Ascending aorta (tissue), 2 donors: Measurements from ENCODE around the gene MORC1. TPM values are rescaled to one million over a fixed set of nuclear protein-coding genes. Genes with fewer than 3 reads are reported as not detected.
"Not testable (repeated sequence)": the region's sequence is repeated elsewhere in the genome, so short reads cannot be mapped to it uniquely, and the experiment has no call there.

Source experiments
- DNase-seq, 2 donors: peaks; one replicate each; pipeline ENCODE4 v3.0.0-alpha.2; 2019; ENCODE audit warnings: low spot score in 2 of 2
- H3K27ac ChIP-seq, 2 donors: fragments of 200-600 bp; sonication (generic); one replicate each; pipeline ENCODE4 v1.5.1; 2016 to 2017; ENCODE audit warnings: mild to moderate bottlenecking in 1 of 2
- H3K27me3 ChIP-seq: fragments of 200-600 bp; sonication (generic); one replicate; pipeline ENCODE4 v1.5.1; 2017
- H3K36me3 ChIP-seq, 2 donors: fragments of 200-600 bp; sonication (generic); one replicate each; pipeline ENCODE4 v1.5.1; 2016
- H3K4me1 ChIP-seq, 2 donors: fragments of 200-600 bp; sonication (generic); one replicate each; pipeline ENCODE4 v1.5.1; 2016 to 2017; ENCODE audit warnings: mild to moderate bottlenecking in 1 of 2
- H3K4me3 ChIP-seq, 2 donors: fragments of 200-600 bp; sonication (generic); one replicate each; pipeline ENCODE4 v1.5.1; 2016 to 2017; ENCODE audit warnings: mild to moderate bottlenecking in 1 of 2
- H3K9me3 ChIP-seq, 2 donors: fragments of 200-600 bp; sonication (generic); one replicate each; pipeline ENCODE4 v1.5.1; 2016
- CTCF ChIP-seq, 3 experiments: fragments of 200-600 bp in 2 of 3; fragments of 450-650 bp in 1 of 3; sonication (generic) in 2 of 3; IDR thresholded peaks; one replicate each; pipeline ENCODE4 v1.5.1; 2016 to 2019; ENCODE audit warnings: antibody characterized with exemption in 3 of 3, mild to moderate bottlenecking in 1 of 3, moderate library complexity in 1 of 3
- intact Hi-C: fragments of 100-400 bp; cut with DNase I; formaldehyde crosslinking; loops from one replicate; pipeline ENCODE4 v1.15.1; 2023
- total RNA-seq: library from RNA; depleted of rRNA; stranded (reverse); fragments of >200 nt; gene quantifications from one replicate; pipeline ENCODE4 v1.1.0, GENCODE V29; 2016

MORC1 gene
- total RNA-seq, 1 donor from 2014 or later, result not detected

DNA sequence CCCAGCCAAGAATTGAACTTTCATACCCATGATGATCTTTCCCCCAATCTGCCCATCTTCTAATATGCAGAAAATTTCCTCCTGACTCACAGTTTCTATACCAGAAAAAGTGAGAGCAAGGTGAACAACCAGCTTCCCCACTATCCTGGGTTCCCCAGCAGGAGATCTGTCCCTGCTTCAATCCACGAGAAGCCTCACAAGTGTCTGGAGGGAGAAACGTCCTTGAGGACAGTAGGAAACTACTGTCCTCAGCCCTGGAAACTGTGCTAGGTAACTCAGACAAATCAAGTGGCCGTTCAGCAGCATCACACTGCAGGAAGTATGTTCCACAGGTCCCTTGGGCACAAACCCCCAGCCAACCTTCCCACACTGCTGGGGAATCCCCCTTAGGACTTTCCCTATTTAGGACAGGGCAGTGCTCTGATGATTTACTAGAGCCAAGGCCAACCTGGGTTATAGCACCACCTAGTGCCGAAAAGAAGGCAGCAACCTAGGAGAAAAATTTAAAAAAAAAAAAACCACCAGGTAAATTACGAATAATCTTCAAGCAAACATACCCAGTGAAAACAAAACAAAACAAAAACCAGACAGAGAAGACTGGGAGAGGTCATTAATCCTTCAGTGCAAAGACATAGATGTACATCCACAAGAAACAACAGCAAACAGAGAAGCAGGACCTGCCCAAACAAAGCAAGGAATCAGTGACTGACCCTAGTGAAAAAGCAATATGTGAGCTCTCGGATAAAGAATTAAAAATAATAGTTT lies 36.0 kb downstream of the MORC1 start:
- H3K9me3 ChIP-seq, result no peaks in the 10 kb centered on the region
- no peak for DNase-seq
- no peak overlapping the region for H3K4me3 ChIP-seq
- peak in 2 of 3 experiments; percentile 9 to 19 for TF ChIP-seq CTCF (IDR thresholded peaks at IDR 0.05)
- no peak overlapping the region for H3K27ac ChIP-seq
- intact Hi-C loops, result no loop called here
- H3K4me1 ChIP-seq, result no peaks in the 10 kb centered on the region
- no peaks in the 10 kb centered on the region for H3K36me3 ChIP-seq
- no peaks in the 10 kb centered on the region for H3K27me3 ChIP-seq

DNA sequence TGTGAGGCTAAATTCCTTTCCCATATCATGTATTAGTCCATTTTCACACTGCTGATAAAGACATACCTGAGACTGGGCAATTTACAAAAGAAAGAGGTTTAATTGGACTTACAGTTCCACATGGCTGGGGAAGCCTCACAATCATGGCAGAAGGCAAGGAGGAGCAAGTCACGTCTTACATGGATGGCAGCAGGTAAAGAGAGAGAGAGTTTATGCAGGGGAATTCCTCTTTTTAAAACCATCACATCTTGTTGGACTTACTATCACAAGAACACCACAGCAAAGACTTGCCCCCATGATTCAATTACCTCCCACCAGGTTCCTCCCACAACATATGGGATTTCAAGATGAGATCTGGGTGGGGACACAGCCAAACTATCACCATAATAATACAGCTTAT lies 37.8 kb downstream of the MORC1 start:
- H3K4me3 ChIP-seq, H3K9me3 ChIP-seq, DNase-seq, intact Hi-C loops, H3K36me3 ChIP-seq, H3K4me1 ChIP-seq, H3K27me3 ChIP-seq, H3K27ac ChIP-seq: not testable (repeated sequence)

GRCh38 chr3:109073116-109073515 lies 44.8 kb downstream of the MORC1 start:
- intact Hi-C loops, result no loop called here
- Histone ChIP-seq H3K27me3 (no peaks in the 10 kb centered on the region), H3K27ac (no peak overlapping the region), H3K9me3 (no peaks in the 10 kb centered on the region), H3K36me3 (no peaks in the 10 kb centered on the region), H3K4me3 (no peak overlapping the region), H3K4me1 (no peaks in the 10 kb centered on the region)
- no peak for DNase-seq
- TF ChIP-seq CTCF (IDR thresholded peaks at IDR 0.05), result no peak

- Histone ChIP-seq H3K9me3 (no peaks in the 10 kb centered on the region), H3K27ac (no peak overlapping the region), H3K4me1 (no peaks in the 10 kb centered on the region), H3K27me3 (no peaks in the 10 kb centered on the region), H3K36me3 (no peaks in the 10 kb centered on the region), H3K4me3 (no peak overlapping the region)
- DNase-seq, result no peak
- intact Hi-C loops, result no loop called here
- no peak for TF ChIP-seq CTCF (IDR thresholded peaks at IDR 0.05)
Measured at GRCh38 chr3:109072194-109072593, 45.7 kb downstream of the MORC1 start.

GRCh38 chr3:109071350-109072142 lies 46.4 kb downstream of the MORC1 start:
- no peaks in the 10 kb centered on the region for H3K27me3 ChIP-seq
- no peaks in the 10 kb centered on the region for H3K4me1 ChIP-seq
- DNase-seq, result no peak
- TF ChIP-seq CTCF (IDR thresholded peaks at IDR 0.05), result no peak
- H3K9me3 ChIP-seq, result no peaks in the 10 kb centered on the region
- H3K36me3 ChIP-seq, result no peaks in the 10 kb centered on the region
- no peak overlapping the region for H3K4me3 ChIP-seq
- intact Hi-C loops, result no loop called here
- no peak overlapping the region for H3K27ac ChIP-seq

DNA sequence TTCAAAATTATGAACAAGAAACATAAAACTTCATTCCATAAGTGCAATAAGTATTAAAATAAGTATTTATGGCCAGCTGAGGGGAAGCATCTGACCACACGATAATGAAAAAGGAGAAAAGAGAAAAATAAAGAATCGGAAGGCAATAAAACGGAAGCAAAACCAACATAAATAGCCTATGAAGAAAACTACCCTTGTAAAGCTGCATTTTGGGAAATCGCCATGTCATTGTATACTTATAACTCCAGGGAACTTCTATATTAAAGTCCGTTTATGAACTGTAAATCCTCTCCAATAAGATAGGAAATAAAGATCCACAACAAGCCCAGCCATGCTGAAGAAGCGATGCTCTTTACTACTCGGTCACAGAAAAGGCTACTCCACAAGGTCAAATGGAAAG lies 47.7 kb downstream of the MORC1 start:
- intact Hi-C loops, result no loop called here
- Histone ChIP-seq H3K36me3 (no peaks in the 10 kb centered on the region), H3K4me1 (no peaks in the 10 kb centered on the region), H3K9me3 (no peaks in the 10 kb centered on the region), H3K27ac (no peak overlapping the region), H3K27me3 (no peaks in the 10 kb centered on the region), H3K4me3 (no peak overlapping the region)
- no peak for DNase-seq
- no peak for TF ChIP-seq CTCF (IDR thresholded peaks at IDR 0.05)
